ENCODE data around the gene SP140L. TPM values are rescaled to one million over a fixed set of nuclear protein-coding genes. Genes with fewer than 3 reads are reported as not detected.
"Not testable (repeated sequence)": the region's sequence is repeated elsewhere in the genome, so short reads cannot be mapped to it uniquely, and the experiment has no call there.

The SP140L gene
- total RNA-seq, 2 donors from 2014 or later: 11.4 to 11.5 TPM

DNA sequence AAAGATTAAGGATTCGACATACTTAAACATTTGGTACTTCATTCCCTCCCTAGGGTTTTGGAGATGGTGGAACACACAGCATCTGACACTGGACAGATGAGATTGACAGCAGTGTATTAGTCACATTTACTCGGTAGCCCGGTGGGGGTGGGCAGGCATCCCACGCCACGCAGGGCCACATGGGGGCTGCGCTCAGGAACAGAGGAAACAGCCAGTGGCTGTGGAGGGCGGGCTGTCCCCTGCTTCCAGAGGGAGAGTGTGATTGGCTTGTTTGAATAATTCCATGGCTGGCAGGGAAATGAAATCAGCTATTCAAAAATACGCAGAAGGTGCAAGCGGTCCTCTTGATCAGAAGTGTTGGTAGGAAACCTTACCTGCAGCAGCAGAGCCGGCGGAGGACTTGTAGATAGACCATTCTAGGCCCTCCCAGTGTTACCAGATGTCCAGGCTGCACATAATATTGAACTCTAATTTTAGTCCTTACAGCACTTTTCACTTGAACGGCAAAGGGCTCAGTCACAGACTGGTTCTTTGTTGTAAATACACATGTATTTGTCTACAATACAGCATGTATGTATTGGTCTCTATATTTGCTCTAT lies 18.5 kb upstream of the SP140L start:
- ATAC-seq (ENCODE audit: insufficient number of reproducible peaks, low FRiP score, low read depth): no peak
- Histone ChIP-seq H3K4me3 (no peak overlapping the region), H3K36me3 (no peaks in the 10 kb centered on the region), H3K27me3 (replicated peaks; ENCODE audit: insufficient read depth) (no peaks in the 10 kb centered on the region), H3K4me1 (ENCODE audit: control insufficient read depth in 1 of 2, low read depth in 2 of 2) (no peaks in the 10 kb centered on the region), H3K27ac (no peak overlapping the region), H3K9me3 (no peaks in the 10 kb centered on the region)
- no peak for DNase-seq (ENCODE audit: low spot score)
- TF ChIP-seq, protein P1, sequence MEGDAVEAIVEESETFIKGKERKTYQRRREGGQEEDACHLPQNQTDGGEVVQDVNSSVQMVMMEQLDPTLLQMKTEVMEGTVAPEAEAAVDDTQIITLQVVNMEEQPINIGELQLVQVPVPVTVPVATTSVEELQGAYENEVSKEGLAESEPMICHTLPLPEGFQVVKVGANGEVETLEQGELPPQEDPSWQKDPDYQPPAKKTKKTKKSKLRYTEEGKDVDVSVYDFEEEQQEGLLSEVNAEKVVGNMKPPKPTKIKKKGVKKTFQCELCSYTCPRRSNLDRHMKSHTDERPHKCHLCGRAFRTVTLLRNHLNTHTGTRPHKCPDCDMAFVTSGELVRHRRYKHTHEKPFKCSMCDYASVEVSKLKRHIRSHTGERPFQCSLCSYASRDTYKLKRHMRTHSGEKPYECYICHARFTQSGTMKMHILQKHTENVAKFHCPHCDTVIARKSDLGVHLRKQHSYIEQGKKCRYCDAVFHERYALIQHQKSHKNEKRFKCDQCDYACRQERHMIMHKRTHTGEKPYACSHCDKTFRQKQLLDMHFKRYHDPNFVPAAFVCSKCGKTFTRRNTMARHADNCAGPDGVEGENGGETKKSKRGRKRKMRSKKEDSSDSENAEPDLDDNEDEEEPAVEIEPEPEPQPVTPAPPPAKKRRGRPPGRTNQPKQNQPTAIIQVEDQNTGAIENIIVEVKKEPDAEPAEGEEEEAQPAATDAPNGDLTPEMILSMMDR (IDR thresholded peaks at IDR 0.05): no peak

DNA sequence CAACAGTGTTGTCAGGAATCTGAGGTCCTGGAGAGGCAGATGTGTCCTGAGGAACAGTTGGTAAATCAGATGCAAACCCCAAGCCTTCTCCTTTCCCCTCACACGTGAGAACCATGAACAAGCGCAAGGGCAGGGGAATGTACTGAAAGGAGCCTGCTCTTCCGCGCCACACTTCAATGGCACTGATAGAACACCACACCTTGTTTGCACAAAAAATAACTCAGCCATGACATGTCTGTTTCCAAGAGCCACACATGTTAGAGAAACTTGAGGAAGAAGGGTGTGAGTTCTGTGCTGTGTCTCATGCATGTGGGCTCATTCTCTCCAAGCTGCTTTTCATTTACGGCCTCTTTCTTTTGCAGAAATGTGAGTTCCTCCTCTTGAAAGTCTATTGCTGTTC lies 16.2 kb upstream of the SP140L start:
- not testable (repeated sequence) for ATAC-seq (ENCODE audit: insufficient number of reproducible peaks, low FRiP score, low read depth); H3K27me3 ChIP-seq (replicated peaks; ENCODE audit: insufficient read depth); H3K9me3 ChIP-seq; H3K36me3 ChIP-seq; H3K4me1 ChIP-seq (ENCODE audit: control insufficient read depth in 1 of 2, low read depth in 2 of 2); H3K4me3 ChIP-seq; H3K27ac ChIP-seq; DNase-seq (ENCODE audit: low spot score)

DNA sequence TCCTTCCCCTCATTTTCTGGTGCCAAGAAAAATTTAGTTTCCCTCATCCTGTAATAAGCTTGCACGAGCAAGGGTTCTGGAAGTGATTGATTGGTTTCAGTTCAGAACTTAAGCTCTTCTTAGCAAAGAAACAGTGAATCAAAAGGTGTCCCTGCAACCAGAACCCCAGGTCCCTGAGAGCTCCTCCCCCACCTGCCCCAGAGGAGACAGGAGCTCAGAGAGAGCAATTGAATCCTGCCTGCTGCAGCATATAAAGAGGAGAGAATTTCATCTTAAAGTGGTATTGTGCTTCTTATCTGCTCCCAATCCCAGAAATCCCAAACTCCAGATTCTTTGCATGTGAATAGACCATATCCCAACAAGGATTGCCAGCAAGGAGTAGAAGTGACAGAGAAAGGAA lies 15.4 kb upstream of the SP140L start:
- not testable (repeated sequence) for H3K4me3 ChIP-seq; H3K9me3 ChIP-seq; H3K4me1 ChIP-seq (ENCODE audit: control insufficient read depth in 1 of 2, low read depth in 2 of 2); H3K27ac ChIP-seq; ATAC-seq (ENCODE audit: insufficient number of reproducible peaks, low FRiP score, low read depth); H3K27me3 ChIP-seq (replicated peaks; ENCODE audit: insufficient read depth); DNase-seq (ENCODE audit: low spot score); H3K36me3 ChIP-seq

DNA sequence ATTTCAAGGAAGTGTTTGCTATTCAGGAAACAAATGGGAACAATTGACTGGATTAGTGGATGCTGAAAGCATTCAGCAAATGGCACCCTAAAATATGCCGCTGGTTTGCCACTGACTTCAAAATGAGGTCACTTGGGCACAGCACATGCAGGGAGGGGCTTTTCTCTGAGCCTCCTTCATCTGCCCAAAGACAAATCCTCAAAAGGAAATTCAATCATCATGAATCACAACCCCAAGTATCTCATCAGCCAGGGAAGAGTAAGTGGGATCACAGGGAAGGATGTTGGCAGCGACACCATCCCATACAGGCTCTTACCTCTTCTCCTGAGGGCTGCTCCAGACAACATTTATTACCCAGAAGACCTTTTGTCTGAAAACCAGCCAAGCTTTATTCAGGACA lies 14.4 kb upstream of the SP140L start:
- Histone ChIP-seq H3K27ac (no peak overlapping the region), H3K4me1 (ENCODE audit: control insufficient read depth in 1 of 2, low read depth in 2 of 2) (no peaks in the 10 kb centered on the region), H3K9me3 (no peaks in the 10 kb centered on the region), H3K27me3 (replicated peaks; ENCODE audit: insufficient read depth) (no peaks in the 10 kb centered on the region), H3K36me3 (no peaks in the 10 kb centered on the region), H3K4me3 (no peak overlapping the region)
- DNase-seq (ENCODE audit: low spot score) (no peak), ATAC-seq (ENCODE audit: insufficient number of reproducible peaks, low FRiP score, low read depth) (no peak)
- TF ChIP-seq, protein P1 (IDR thresholded peaks at IDR 0.05): no peak

DNA sequence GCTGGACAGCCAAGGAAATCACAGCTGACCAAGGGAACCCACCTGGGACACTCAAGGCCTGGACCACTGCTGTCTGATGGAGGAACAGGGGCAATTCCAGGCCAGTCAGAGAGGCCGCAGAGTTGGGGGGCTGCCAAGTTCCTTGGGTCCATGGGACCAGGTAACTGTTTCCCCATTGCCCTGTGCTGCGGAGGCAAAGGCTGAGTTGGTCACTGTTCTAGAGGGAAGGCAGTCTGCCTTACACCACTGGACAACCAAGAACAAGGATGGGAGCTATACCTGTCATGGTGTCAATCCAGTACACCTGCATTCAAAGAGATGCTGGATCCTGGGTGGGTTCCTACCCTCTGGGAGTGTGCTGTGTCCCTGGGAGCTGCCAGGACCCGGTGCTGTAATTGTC lies 9.6 kb upstream of the SP140L start:
- DNase-seq (ENCODE audit: low spot score) (no peak), ATAC-seq (ENCODE audit: insufficient number of reproducible peaks, low FRiP score, low read depth) (no peak)
- no peaks in the 10 kb centered on the region for H3K9me3 ChIP-seq
- H3K36me3 ChIP-seq: no peaks in the 10 kb centered on the region
- no peaks in the 10 kb centered on the region for H3K27me3 ChIP-seq (replicated peaks; ENCODE audit: insufficient read depth)
- H3K4me1 ChIP-seq (ENCODE audit: control insufficient read depth in 1 of 2, low read depth in 2 of 2): no peaks in the 10 kb centered on the region
- H3K4me3 ChIP-seq: no peak overlapping the region
- H3K27ac ChIP-seq: no peak overlapping the region
- TF ChIP-seq, protein P1 (IDR thresholded peaks at IDR 0.05): no peak

DNA sequence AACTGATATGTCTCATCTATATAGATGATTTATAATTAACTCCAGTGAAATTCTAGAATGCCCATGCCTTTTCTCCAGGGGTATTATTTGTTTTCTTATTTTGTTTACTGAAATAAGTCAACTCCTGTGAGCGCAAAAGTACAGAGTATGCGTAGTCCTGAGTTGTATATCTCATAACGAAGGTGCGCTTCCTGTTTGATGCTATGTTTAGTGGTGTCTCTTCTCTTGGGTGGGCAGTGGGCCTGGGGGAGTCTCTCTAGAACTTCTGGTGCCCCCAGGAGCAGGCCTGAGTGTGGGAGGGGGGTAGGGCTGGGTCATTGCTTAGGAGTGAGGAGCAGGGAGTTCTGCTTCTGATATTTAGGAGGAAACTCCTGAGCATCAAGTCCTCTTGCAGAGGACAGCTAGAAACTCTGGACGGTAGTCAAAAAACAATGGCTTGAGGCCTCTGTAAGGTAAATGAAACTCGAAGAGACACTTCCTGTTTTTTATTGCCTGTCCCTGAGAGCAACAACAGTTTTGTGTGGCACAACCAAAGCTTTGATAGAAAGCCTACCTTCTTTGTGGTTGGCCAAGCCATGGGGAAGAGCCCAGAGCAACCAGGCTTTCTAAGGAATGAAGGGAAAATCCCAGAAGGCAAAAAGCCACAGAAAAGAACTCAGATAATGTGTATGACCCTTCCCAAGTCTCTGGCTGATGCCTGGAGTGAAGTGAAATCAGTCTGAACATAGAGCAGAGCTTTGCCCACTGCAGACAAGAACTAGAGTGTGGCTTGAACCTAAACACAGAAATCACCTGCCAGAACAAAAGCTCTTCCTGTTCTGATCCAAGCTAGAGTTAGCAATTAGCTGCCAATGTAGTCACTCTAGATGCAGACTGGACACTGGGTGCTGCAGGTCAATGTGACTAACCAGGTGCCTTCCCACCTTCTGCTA lies 8.5 kb upstream of the SP140L start:
- no peak overlapping the region for H3K27ac ChIP-seq
- DNase-seq (ENCODE audit: low spot score) (no peak), ATAC-seq (ENCODE audit: insufficient number of reproducible peaks, low FRiP score, low read depth) (no peak)
- no peaks in the 10 kb centered on the region for H3K4me1 ChIP-seq (ENCODE audit: control insufficient read depth in 1 of 2, low read depth in 2 of 2)
- H3K27me3 ChIP-seq (replicated peaks; ENCODE audit: insufficient read depth): no peaks in the 10 kb centered on the region
- H3K4me3 ChIP-seq: no peak overlapping the region
- H3K9me3 ChIP-seq: peaks cover 4% of the 10 kb centered on the region
- TF ChIP-seq, protein P1 (IDR thresholded peaks at IDR 0.05): no peak
- H3K36me3 ChIP-seq: no peaks in the 10 kb centered on the region

All from thoracic aorta (tissue), 2 donors.